Central memory CD4-positive, alpha-beta T cell (primary cell): Measurements from ENCODE around the gene ETV2.
A peak's percentile ranks its signal among the peaks of the same experiment; 100 is the strongest.
"Not testable (repeated sequence)": the region's sequence is repeated elsewhere in the genome, so short reads cannot be mapped to it uniquely, and the experiment has no call there.

Experiments used
- DNase-seq: peaks from one replicate; pipeline ENCODE4 v3.0.0; 2022
- total RNA-seq, 3 experiments: gene quantifications; one replicate each; lab custom pipeline; 2026; lab: John Stamatoyannopoulos, UW

Gene ETV2
- total RNA-seq, result 0.19 to 0.49 (median 0.32) reads per million in 3 experiments

- DNase-seq, result peak; percentile 13
Observed at GRCh38 chr19:35641515-35642151, at the start of gene ETV2. Gene ETV2, plus strand, starts transcription at chr19:35641745. Its CDS starts 716 bp downstream, at chr19:35642461.

- DNase-seq, result peak; percentile 10
Observed at GRCh38 chr19:35592226-35592625, 49.3 kb upstream of the ETV2 start.

GRCh38 chr19:35595026-35595425 lies 46.5 kb upstream of the ETV2 start:
- not testable (repeated sequence) for DNase-seq

- DNase-seq, result no peak
Observed at GRCh38 chr19:35595928-35596327, 45.6 kb upstream of the ETV2 start.

GRCh38 chr19:35596366-35596999 lies 45.1 kb upstream of the ETV2 start:
- no peak for DNase-seq

GRCh38 chr19:35601971-35602370 lies 39.6 kb upstream of the ETV2 start:
- no peak for DNase-seq

- not testable (repeated sequence) for DNase-seq
Observed at GRCh38 chr19:35604436-35604835, 37.1 kb upstream of the ETV2 start.

GRCh38 chr19:35607170-35607569 lies 34.4 kb upstream of the ETV2 start:
- not testable (repeated sequence) for DNase-seq

GRCh38 chr19:35607661-35608060 lies 33.9 kb upstream of the ETV2 start:
- DNase-seq, result no peak

GRCh38 chr19:35608251-35608650 lies 33.3 kb upstream of the ETV2 start:
- no peak for DNase-seq

- peak; percentile 39 for DNase-seq
Observed at GRCh38 chr19:35609851-35610353, 31.6 kb upstream of the ETV2 start.

- no peak for DNase-seq
Observed at GRCh38 chr19:35612224-35612558, 29.4 kb upstream of the ETV2 start.

GRCh38 chr19:35612559-35613321 lies 28.8 kb upstream of the ETV2 start, which contains the start of gene HAUS5:
Gene HAUS5, plus strand, starts transcription at chr19:35612735. Its CDS starts 60 bp downstream, at chr19:35612795.
- peak; percentile 93 for DNase-seq

GRCh38 chr19:35613574-35613973 lies 28.0 kb upstream of the ETV2 start:
- no peak for DNase-seq

- no peak for DNase-seq
Observed at GRCh38 chr19:35615036-35615435, 26.5 kb upstream of the ETV2 start.

- no peak for DNase-seq
Observed at GRCh38 chr19:35618857-35619256, 22.7 kb upstream of the ETV2 start.

GRCh38 chr19:35619290-35619923 lies 22.1 kb upstream of the ETV2 start:
- DNase-seq, result no peak

- DNase-seq, result no peak
Observed at GRCh38 chr19:35620001-35620400, 21.5 kb upstream of the ETV2 start.

GRCh38 chr19:35621708-35622107 lies 19.8 kb upstream of the ETV2 start:
- DNase-seq, result no peak

GRCh38 chr19:35622750-35623149 lies 18.8 kb upstream of the ETV2 start:
- no peak for DNase-seq

GRCh38 chr19:35623327-35624010 lies 18.1 kb upstream of the ETV2 start:
- DNase-seq, result no peak

- no peak for DNase-seq
Observed at GRCh38 chr19:35628264-35628564, 13.3 kb upstream of the ETV2 start.
